Body of pancreas (tissue), 4 donors: Measurements from ENCODE around the gene LMX1B. TPM values are rescaled to one million over a fixed set of nuclear protein-coding genes. Genes with fewer than 3 reads are reported as not detected.

ENCODE experiments used
- ATAC-seq: fragments of 150-250 bp; one replicate; pipeline ENCODE4 v1.9.1; 2016
- DNase-seq, 4 donors: peaks; one replicate each; pipeline ENCODE4 v3.0.0-alpha.2; 2019
- H3K27ac ChIP-seq, 4 donors: fragments of 200-600 bp; sonication (generic); 1 replicate in 3 of 4; 2 replicates in 1 of 4; pipeline versions ENCODE4 v1.5.1 to v1.6.1; 2016 to 2019; ENCODE audit warnings: mild to moderate bottlenecking in 1 of 4, mixed read lengths in 1 of 4, moderate library complexity in 1 of 4
- H3K27me3 ChIP-seq, 2 donors: fragments of 200-600 bp; sonication (generic); one replicate each; pipeline ENCODE4 v1.6.0; 2016; ENCODE audit warnings: mild to moderate bottlenecking in 1 of 2
- H3K36me3 ChIP-seq, 2 donors: fragments of 200-600 bp; sonication (generic); replicated peaks in 1 of 2; 2 replicates each; pipeline ENCODE4 v1.5.1; 2016; ENCODE audit warnings: low read depth in 2 of 2; ENCODE audit not compliant: insufficient read depth in 1 of 2
- H3K4me1 ChIP-seq: fragments of 200-600 bp; sonication (generic); one replicate; pipeline ENCODE4 v1.6.0; 2016
- H3K4me3 ChIP-seq, 2 donors: fragments of 200-600 bp; sonication (generic); 1 replicate in 1 of 2; 2 replicates in 1 of 2; pipeline ENCODE4 v1.5.1; 2016 to 2019
- H3K9me3 ChIP-seq, 3 donors: fragments of 200-600 bp; sonication (generic); 1 replicate in 2 of 3; 2 replicates in 1 of 3; pipeline ENCODE4 v1.5.1; 2016
- POLR2A ChIP-seq, 3 donors: fragments of 450-650 bp; IDR thresholded peaks; one replicate each; pipeline ENCODE4 v1.6.1; 2016; ENCODE audit warnings: antibody characterized with exemption in 3 of 3, mild to moderate bottlenecking in 2 of 3
- WGBS, 2 donors: methylation state at CpG; one replicate each; pipeline ENCODE4 v1.1.5; 2017; 5-methylcytosine and 5-hydroxymethylcytosine counted together
- intact Hi-C: fragments of 100-400 bp; cut with DNase I; formaldehyde crosslinking; loops from one replicate; pipeline ENCODE4 v1.15.1; 2023
- total RNA-seq, 2 donors: library from RNA; depleted of rRNA; stranded (reverse); fragments of >200 nt; gene quantifications; one replicate each; pipeline ENCODE4 v1.1.0, GENCODE V29; 2016
- TF ChIP-seq, protein P1 (sequence below), 7 experiments: fragments of 450-650 bp in 4 of 7; fragments of 200-600 bp in 3 of 7; sonication (generic) in 3 of 7; IDR thresholded peaks; one replicate each; pipeline ENCODE4 v1.5.1; 2016 to 2019; ENCODE audit warnings: antibody characterized with exemption in 7 of 7

LMX1B gene
- total RNA-seq, 2 donors from 2014 or later: 0.26 TPM; not detected in 1

- ATAC-seq: no peak
- WGBS, 2 donors: 40 to 45% methylated on average over 10 of the region's 10 CpGs
- Histone ChIP-seq H3K36me3 (no peaks in the 10 kb centered on the region), H3K27me3 (no peaks in the 10 kb centered on the region), H3K4me1 (no peaks in the 10 kb centered on the region), H3K27ac (no peak overlapping the region), H3K9me3 (no peaks in the 10 kb centered on the region), H3K4me3 (no peak overlapping the region)
- intact Hi-C loops: no loop called here
- DNase-seq: no peak
- TF ChIP-seq, protein P1, sequence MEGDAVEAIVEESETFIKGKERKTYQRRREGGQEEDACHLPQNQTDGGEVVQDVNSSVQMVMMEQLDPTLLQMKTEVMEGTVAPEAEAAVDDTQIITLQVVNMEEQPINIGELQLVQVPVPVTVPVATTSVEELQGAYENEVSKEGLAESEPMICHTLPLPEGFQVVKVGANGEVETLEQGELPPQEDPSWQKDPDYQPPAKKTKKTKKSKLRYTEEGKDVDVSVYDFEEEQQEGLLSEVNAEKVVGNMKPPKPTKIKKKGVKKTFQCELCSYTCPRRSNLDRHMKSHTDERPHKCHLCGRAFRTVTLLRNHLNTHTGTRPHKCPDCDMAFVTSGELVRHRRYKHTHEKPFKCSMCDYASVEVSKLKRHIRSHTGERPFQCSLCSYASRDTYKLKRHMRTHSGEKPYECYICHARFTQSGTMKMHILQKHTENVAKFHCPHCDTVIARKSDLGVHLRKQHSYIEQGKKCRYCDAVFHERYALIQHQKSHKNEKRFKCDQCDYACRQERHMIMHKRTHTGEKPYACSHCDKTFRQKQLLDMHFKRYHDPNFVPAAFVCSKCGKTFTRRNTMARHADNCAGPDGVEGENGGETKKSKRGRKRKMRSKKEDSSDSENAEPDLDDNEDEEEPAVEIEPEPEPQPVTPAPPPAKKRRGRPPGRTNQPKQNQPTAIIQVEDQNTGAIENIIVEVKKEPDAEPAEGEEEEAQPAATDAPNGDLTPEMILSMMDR (IDR thresholded peaks at IDR 0.05): no peak
- TF ChIP-seq POLR2A (IDR thresholded peaks at IDR 0.05): no peak
Measured at GRCh38 chr9:126745574-126746411, 132.1 kb downstream of the LMX1B start.

Other genes with a start within 250 kb of the LMX1B start
- gene ZBTB43, start 191.1 kb downstream of the LMX1B start, total RNA-seq: 1 to 10 TPM; 6.2 to 7.6 TPM
- 1 to 10 TPM; 5.3 to 7.5 TPM for gene ZBTB34, start 246.7 kb downstream of the LMX1B start, total RNA-seq